IMR-90 (cell line): Measurements from ENCODE around the gene SPHK2.

ENCODE experiments used
- BHLHE40 ChIP-seq: fragments of 150-350 bp; IDR thresholded peaks from 2 replicates; pipeline ENCODE4 v1.6.1; 2016; ENCODE audit warnings: mild to moderate bottlenecking, low read depth, low read length
- CHD1 ChIP-seq: IDR thresholded peaks from 2 replicates; pipeline ENCODE4 v1.6.1; 2012; ENCODE audit warnings: low read depth, low read length, improper control_type of control experiment
- CTCF ChIP-seq: conservative IDR thresholded peaks from 2 replicates; pipeline ENCODE4 v1.5.1; 2012; ENCODE audit warnings: mild to moderate bottlenecking, low read depth, low read length, improper control_type of control experiment
- POLR2A ChIP-seq: IDR thresholded peaks from 2 replicates; pipeline ENCODE4 v1.6.1; 2012; ENCODE audit warnings: mild to moderate bottlenecking, low read depth, low read length
- USF2 ChIP-seq: fragments of 150-350 bp; IDR thresholded peaks from 2 replicates; pipeline ENCODE4 v1.6.1; 2017; ENCODE audit warnings: mild to moderate bottlenecking, antibody characterized with exemption, low read length, low read depth

GRCh38 chr19:48665786-48666185 lies 46.5 kb downstream of the SPHK2 start:
- TF ChIP-seq CHD1 (no peak), CTCF (no peak), BHLHE40 (no peak), POLR2A (no peak), USF2 (no peak)
